OCI-LY7 (cell line): ENCODE results near the gene TM2D3.

Source experiments
- CTCF ChIP-seq: fragments of 200-600 bp; sonication (generic); conservative IDR thresholded peaks from 2 replicates; pipeline ENCODE4 v1.5.1; 2014; ENCODE audit warnings: mild to moderate bottlenecking, antibody characterized with exemption, low read length, moderate library complexity, mixed read lengths
- EZH2phosphoT487 ChIP-seq: fragments of 200-600 bp; sonication (generic); IDR thresholded peaks from 2 replicates; pipeline ENCODE4 v1.6.1; 2018; ENCODE audit warnings: low read depth, borderline replicate concordance, mild to moderate bottlenecking, mixed run types, antibody characterized with exemption, low read length, moderate library complexity, mixed read lengths

GRCh38 chr15:101617390-101617965 lies 34.7 kb downstream of the TM2D3 start:
- TF ChIP-seq CTCF (no peak), EZH2phosphoT487 (no peak)
